GM21619 (cell line): ENCODE measurements around the gene MRPL43.

Experiments
- ATAC-seq: cut with Tn5 transposase; IDR thresholded peaks from one replicate; pipeline ENCODE4 v1.9.1; 2021; ENCODE audit not compliant: unreplicated experiment

Gene MRPL43

DNA sequence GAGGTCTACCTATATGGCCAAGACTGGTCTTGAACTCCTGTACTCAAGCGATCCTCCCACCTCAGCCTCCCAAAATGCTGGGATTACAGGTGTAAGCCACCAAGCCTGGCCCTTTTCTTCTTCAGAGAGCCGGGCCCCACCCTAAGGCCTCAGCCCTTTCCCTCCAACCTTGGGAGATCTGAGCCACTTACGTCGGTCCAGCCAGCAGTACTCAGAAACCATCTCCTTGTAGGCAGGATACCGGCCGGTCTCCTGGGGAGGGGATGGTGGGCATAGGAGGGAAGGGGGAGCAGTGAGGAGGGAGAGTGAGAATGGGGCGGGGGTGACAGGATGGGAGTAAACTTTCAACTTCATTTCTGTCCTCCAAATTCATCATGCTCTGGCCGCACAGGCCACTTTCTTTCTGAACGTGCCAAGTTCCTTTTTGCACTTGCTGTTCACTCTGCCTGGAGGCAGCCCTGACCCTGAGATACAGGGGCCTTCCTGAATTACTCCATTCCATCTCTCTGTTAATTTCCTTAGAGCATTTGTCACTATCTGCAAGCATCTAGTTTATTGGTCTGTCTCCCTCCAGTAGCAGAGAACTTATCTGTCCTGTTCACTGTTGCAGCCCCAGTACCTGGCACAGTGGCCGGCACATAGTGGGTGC lies 33.3 kb upstream of the MRPL43 start:
- ATAC-seq = no peak

DNA sequence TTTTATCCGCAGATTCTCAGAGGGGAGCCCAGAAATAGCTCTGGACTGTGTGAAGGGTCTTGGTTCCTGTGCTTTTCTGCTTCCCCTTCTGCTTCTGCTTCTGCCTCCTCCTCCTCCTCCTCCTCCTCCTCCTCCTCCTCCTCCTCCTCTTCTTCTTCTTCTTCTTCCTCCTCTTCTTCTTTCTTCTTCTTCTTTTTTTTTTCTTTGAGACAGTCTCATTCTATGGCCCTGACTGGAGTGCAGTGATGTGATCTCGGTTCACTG lies 32.1 kb upstream of the MRPL43 start:
- no peak for ATAC-seq

DNA sequence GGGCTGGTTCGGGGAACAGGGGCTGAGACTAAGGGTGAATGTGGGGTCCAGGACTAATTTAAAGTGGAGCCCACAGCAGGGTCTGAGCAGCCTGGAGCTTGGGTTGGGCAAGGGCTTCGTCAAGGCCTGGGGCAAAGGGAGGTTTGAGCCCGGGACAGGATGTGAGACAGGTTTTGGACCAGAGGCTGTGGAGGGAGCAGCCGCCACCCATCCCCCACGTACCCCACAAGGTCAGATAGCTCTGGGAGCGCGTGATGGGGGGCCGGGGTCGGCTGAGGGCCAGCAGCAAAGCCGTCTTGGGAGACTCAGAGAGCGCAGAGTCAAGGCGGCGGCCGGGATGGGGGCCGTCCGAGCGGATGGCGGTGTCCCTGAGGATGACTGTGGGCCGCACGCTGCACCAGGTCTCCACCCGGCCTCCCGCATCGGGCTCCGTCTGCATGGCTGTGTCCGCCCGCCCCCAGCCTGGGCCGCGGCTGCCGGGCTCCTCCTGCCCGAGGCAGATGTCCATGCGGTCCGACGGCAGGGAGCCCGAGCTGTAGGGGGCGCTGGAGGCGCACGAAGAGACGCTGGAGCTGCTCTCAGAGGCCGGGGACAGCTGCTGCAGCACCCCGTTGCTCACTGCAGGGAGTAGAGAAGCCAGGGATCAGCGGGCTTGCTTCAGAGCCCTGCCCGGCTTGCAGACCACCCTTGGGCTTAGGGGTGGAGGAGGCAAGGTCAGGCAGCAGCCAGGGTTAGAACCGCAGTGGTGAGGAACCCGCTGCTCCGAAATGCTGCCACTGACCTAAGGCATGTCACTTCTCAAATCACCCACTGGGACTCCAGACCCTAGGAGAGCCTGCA lies 31.5 kb upstream of the MRPL43 start:
- ATAC-seq = no peak

DNA sequence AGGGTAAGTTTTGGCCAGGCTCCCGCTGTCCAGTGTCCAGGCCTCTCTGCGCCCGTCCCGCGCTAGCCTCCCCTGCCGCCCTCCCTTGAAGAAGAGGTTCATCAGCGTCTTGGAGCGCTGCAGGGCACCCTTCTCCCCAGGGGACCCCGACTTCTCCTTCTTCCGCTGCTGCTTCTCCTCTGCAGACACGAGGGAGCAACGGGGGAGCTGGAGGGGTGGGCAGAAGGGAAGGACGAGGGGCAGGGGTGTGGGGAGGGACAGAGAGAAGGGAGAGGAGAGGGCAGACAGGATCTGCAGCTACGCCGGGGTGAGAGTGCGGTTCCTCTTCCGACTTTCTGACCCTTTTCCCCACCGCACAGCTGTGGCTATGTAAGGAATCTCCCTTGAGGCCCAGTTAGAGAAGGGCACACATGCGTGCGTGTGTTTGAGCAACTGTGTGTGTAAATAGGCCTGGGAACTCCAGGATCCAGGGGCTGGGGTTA lies 30.9 kb upstream of the MRPL43 start:
- no peak for ATAC-seq

DNA sequence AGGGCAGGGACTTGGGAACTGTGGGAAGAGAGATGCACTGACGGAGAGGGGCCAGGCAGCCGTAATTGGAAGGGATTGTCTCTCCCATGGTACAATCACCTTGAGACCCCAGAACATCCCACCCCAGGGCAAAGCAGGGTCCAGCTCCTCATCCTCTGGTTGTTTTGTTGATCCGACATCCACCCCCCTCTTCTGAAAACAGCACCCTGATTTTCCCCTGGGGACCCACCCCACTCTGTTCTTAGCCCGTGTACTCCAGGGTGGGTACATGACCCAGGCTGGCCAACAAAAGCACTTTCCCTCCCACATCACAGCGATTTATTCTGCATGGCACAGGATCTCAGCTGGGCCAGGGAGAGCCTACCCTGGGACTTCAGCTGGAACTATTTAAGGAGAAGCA lies 29.5 kb upstream of the MRPL43 start:
- ATAC-seq = no peak

DNA sequence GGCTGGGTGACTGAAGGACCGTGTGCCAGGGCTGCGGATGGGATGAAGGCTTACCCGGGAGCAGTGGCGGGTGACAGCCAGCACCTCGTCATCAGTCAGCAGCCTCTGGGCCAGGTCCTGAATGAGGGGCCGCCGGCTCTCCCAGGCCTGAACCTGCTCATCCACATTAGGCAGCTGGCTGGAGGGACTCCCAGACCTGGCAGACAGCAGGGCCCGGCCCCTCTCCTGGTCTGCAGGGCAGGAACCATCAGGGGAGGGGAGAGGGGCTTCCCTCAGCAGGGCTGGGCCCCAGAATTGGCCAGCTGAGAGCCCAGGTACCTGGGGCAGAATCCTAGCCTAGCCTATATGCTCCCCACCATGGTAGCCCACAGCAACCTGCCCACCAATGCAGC lies 28.3 kb upstream of the MRPL43 start:
- no peak for ATAC-seq

DNA sequence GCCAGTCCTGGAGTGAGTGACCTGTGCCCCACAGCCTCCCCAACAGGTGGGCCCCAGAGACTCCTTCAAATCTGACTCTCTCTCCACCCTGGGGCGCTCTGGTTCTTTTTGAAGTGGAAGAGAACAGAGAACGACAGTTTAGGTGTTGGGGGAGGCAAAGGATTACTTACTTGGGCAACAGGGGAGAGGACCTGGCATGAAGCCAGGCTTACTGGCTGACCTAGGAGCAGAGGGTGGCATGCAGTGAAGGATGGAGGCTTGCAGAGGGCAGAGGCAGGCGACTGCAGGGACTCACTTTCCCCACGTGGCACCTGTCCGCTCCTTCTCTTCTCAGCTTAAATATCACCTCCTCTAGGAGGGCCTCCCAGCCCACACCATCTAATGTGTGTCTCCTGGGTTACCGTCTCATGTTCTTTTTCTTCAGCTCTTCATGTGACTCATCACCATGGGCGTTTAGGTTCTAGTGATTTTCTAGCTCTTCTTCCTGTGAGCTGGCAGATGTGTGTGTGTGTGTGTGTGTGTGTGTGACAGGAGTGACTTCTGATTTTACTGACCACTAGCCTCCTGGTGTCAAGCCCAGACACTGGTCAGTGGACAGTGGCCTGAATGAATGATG lies 27.8 kb upstream of the MRPL43 start:
- ATAC-seq = no peak

DNA sequence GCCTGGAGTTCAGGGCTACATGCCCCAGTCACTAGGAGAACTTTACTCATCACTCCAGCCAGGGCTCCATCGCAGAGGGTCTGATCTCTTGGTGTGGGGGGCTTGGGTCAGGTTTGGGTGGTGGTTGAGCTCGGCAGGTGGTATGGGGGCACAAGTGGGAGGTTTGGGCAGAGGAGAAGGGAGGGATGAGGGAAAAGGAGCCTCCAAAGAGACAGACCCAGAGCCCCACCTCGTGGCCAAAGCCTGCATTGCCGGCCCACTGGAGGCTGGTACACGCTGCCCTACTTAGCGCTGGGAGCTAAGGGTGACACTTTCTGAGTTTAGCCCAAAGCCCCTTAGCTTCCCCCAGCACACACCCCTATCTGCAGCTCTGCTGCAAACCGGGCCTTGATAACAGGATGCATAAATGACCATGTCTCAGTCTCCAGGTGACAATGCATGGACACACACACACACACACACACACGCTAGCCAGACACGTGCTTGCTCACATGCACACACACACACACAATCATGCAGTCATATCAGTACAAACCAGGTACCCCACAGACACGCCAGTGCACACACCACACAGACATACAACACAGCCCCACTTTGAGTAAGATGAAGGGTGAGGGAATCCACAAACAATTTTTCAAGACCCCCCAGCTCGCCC lies 27.1 kb upstream of the MRPL43 start:
- no peak for ATAC-seq

DNA sequence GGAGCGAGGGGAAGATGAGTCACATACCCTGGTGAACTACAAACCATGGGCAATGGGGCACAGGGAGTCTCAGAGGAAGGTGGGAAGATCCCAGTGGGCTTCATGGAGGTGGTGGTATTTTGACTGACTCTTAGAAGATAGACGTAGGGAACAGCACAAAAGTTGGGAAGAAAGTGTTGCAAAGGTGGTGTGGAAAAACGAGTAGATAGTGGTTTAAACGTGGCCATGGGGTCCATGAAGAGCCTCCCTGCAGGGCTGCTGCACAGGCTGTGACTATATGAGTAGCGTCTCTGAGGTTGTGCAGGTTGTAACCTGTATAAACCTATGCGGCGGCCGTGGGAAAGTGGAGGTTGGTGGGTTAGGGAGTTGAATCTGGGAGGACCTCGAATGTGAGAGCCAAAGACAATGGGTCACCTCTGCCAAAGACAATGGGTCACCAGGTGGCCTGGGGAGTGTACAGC lies 26.1 kb upstream of the MRPL43 start:
- no peak for ATAC-seq

DNA sequence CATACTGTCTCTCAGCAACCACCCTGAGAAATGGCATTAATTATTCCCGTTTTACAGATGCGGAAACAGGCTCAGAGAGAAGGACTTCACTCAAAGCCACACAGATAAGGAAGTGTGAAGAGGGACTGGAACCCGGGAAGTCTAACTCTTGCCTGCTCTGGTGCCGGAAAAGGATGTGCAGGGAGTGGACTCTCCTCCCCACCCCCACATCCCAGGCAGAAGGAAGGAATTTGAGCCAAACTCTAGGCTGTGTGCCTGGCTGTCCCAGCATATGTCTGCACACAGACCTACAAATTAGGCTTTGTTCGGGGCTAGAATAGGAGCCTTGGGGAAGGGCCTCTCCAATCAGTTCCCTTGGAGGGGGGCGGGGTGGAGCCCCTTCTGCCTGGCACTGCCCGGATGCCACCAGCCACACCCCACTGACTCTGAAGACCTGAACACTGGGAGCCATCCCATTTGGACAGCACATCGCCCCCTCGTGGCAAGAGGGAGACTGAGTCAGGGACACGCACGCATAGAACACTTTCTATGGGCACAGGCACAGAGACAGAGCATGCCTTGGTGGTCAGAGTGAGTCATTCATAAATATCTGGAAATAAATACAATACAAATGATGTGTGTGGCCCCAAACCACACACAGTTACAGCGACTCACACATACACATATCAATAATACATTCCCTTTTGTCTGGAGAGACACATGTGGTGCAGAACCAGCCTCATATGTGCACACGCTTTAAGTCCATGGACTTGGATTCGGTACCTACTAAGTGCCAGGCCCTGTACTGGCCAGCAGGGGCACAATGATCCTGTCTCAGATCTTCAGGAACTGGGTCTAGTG lies 25.4 kb upstream of the MRPL43 start:
- peak; percentile 78 for ATAC-seq

DNA sequence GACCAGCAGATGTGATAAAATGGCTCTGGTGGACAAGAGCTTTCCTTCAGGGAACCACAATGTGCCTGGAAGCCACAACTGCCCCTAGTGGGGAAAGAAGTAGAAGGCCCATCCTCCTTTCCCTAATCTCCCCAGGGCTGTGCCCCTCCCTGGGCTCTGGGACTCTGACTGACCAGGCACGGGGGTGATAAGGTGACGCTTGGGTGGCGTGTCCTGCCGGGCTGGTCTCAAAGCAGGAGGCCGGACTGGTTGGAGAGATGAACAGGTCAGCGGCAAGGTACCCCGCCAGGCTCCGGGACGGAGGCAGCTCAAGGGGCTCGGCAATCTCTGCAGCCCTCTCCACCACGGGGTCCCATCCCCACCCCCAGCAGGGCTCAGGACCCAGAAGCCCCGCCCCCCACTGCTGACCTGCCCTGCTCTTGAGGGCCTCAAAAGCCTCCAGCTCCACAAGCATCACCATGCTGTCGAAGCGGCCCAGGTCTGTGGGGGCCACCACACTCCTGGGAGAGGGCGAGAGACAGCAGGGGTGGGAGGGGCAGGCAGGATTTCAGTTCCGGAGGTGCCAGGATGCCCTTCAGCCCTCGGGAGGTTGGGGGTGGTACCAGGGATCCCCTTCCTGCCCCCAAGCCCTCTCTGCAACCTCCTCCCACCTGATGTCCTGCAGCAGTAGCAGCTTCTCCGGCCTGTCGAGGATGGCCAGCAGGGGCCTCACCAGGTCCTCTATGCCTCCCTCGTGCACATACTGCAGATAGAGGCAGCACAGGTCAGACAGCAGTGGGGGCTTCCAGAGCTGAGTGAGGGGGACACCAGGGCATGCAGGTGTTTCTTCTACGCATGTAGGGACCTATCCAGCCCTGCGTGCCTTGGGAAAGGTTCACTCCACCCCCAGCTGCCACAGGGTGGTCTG lies 24.5 kb upstream of the MRPL43 start:
- no peak for ATAC-seq

DNA sequence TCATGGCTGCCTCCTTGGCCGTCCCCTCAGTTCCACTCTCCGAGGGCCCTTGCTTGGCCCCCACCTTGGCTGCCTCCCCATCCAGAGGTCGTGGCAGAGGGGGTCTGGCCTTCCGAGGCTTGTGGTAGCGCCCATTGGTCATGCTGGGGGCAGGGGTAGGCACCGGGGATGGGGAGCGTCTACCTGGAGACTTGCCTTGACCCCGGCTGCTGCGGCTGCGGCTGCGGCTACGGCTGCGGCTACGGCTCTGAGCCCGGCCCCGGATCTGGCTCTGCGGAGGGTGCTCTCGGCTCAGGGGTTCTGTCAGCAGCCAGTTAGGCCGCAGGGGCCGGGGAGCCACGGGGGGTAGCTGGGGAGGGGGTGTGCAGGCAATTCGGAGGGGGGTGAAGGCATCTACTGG lies 23.0 kb upstream of the MRPL43 start:
- no peak for ATAC-seq

DNA sequence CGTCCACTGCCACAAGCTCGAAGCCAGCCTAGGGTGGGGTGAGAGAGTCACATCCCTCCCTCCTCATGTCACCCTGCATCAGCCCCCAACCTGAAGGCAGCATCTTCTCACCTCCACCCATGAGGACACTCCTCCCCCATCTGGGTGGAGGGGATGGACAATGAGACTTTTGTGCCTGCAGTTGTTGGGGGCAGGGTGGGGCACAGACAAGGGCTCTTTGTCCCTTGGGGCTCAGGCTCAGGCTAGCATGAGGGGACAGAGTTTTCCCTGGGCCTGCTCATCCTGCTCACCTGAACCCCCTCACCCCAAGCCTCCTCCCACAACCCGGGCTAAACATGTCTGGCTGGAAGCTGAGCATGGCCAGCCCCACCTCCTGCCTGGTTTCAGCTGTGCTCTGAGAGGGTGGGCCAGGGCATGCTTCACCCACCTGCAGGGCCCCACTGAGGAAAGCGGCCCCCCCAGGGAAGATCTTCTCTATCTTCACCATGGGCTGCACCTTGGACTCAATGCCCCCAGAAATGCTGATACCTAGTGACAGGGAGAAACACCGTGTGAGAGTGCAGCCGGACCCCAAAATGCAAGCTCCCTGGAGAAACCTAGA lies 21.6 kb upstream of the MRPL43 start:
- no peak for ATAC-seq

DNA sequence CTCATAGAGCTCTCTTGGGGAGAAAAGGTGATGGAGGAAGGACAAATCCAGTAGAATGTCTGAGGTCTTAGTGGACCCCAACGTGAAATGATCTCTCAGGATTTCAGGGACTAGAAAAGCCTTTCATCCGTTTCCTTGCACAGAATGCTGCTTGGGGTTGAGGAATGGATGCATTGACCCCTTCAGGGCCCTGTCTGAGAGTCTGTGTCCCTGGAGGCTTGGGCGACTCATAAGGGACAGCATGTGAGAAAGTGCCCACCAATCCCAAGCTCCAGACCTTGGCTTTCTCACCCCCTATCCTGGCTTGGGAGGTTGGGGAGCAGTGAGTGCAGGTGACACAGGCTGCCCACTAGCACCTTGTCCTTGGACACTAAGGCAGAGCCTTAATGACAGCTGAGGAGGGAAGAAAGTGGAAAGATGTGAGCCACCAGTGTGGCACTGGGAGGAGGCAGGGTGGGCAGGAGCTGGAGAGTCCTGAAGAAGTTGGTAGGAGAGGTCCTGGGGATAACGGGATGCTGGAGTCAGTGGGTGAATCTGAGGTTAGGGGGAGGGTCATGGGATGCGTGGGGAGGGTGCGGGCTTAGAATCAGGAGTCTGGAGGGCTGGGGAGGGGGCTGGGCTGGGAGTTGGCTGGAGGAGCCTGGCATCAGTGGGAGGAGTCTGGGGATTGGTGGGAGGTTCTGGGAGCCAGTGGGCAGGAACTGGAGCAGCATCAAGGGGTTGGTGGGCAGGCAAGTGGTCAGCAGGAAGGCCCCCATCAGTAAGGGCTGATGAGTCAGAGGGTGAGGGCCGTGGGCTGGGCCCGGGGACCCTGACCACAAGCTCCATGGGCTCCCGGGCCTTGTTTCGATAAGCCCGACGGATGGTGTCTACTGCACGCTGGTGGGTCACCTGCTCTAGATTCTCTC lies 20.9 kb upstream of the MRPL43 start:
- no peak for ATAC-seq

DNA sequence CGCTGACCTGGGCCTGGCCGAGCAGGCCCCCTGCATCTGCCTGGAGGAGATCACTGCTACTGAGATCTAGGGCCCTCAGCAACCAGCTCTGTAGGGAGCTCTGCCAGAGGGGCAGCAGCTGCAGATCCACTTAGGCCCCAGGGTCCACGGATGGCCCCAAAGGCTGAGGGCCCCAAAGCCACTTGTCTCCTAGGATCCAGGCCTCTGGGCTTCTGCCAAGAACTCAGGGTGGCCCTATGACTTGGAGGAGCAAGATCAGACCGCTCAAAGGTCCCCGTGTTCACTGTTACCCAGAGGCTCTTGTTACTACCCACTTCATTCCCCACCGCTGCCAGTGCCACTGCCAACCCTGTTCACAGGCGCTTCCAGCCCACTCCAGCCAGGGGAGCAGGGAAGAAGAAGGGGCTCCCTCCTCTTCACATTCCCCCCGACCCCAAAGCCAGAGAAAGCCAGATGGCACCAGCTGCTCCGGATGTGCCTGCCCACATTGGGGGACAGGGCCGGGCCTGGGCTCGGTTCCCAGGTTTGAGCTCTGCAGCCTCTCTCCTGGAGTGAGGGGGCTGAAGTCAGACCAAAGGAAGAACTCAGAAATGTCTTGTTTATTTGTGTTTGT lies 19.9 kb upstream of the MRPL43 start:
- no peak for ATAC-seq

DNA sequence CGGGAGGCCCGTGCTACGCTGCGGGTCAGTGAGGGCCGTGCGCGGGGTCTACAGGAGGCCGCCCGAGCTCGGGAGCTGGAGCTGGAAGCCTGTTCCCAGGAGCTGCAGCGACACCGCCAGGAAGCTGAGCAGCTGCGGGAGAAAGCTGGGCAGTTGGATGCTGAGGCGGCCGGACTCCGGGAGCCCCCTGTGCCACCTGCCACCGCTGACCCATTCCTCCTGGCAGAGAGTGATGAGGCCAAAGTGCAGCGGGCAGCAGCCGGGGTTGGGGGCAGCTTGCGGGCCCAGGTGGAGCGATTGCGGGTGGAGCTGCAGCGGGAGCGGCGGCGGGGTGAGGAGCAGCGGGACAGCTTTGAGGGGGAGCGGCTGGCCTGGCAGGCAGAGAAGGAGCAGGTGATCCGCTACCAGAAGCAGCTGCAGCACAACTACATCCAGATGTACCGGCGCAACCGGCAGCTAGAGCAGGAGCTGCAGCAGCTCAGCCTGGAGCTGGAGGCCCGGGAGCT lies 19.3 kb upstream of the MRPL43 start:
- ATAC-seq = no peak

DNA sequence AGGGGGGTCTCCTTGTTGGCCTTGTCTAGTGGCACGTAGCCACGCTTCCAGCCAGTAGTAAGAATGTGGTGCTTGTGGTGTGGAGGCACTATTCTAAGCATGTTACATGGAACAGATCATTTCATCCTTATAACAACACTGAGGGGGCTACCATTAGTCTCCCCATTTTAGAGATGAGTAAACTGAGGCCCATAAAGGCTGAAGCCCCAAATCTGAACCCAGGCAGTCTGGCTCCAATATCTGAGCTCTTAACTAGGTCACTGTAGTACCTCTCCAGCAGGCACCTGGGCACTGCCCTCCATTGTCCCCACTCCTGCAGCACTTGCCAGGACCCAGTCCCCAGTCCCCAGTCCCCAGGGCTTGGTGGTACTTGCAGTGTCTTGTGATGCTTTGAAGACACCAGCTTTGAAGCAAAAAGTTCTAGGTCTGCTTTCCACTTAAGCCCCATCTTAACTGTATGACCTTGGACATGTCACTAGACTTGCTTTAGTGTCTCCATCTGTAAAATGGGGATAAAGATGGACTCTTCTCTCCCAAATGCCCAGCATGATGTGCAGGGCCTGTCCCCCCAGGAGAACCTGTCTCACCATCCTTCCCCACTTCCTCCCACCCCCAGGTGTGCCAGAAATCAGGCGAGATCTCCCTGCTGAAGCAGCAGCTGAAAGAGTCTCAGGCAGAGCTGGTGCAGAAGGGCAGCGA lies 18.7 kb upstream of the MRPL43 start:
- no peak for ATAC-seq
